ENCODE data around the gene NR5A1.

- TF ChIP-seq, protein P1, sequence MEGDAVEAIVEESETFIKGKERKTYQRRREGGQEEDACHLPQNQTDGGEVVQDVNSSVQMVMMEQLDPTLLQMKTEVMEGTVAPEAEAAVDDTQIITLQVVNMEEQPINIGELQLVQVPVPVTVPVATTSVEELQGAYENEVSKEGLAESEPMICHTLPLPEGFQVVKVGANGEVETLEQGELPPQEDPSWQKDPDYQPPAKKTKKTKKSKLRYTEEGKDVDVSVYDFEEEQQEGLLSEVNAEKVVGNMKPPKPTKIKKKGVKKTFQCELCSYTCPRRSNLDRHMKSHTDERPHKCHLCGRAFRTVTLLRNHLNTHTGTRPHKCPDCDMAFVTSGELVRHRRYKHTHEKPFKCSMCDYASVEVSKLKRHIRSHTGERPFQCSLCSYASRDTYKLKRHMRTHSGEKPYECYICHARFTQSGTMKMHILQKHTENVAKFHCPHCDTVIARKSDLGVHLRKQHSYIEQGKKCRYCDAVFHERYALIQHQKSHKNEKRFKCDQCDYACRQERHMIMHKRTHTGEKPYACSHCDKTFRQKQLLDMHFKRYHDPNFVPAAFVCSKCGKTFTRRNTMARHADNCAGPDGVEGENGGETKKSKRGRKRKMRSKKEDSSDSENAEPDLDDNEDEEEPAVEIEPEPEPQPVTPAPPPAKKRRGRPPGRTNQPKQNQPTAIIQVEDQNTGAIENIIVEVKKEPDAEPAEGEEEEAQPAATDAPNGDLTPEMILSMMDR (conservative IDR thresholded peaks at IDR 0.05; ENCODE audit: low read depth in 2 of 2), result no peak
- TF ChIP-seq EZH2 (IDR thresholded peaks at IDR 0.05; ENCODE audit: low read depth, unreplicated experiment) (no peak), EZH2phosphoT487 (IDR thresholded peaks at IDR 0.05; ENCODE audit: unreplicated experiment) (no peak), POLR2AphosphoS5 (IDR thresholded peaks at IDR 0.05; ENCODE audit: low read depth) (no peak), CREB1 (CRISPR knock-in tag; IDR thresholded peaks at IDR 0.05; ENCODE audit: low read depth) (no peak), JUNB (IDR thresholded peaks at IDR 0.05; ENCODE audit: unreplicated experiment) (no peak), ETS1 (IDR thresholded peaks at IDR 0.05) (no peak), ZNF114 (CRISPR knock-in tag; IDR thresholded peaks at IDR 0.05) (no peak), NANOG (IDR thresholded peaks at IDR 0.05; ENCODE audit: borderline replicate concordance) (no peak), STAT1 (IDR thresholded peaks at IDR 0.05; ENCODE audit: unreplicated experiment) (no peak), ZNF331 (CRISPR knock-in tag; IDR thresholded peaks at IDR 0.05; ENCODE audit: low read depth) (no peak)
- TF ChIP-seq, protein P2, sequence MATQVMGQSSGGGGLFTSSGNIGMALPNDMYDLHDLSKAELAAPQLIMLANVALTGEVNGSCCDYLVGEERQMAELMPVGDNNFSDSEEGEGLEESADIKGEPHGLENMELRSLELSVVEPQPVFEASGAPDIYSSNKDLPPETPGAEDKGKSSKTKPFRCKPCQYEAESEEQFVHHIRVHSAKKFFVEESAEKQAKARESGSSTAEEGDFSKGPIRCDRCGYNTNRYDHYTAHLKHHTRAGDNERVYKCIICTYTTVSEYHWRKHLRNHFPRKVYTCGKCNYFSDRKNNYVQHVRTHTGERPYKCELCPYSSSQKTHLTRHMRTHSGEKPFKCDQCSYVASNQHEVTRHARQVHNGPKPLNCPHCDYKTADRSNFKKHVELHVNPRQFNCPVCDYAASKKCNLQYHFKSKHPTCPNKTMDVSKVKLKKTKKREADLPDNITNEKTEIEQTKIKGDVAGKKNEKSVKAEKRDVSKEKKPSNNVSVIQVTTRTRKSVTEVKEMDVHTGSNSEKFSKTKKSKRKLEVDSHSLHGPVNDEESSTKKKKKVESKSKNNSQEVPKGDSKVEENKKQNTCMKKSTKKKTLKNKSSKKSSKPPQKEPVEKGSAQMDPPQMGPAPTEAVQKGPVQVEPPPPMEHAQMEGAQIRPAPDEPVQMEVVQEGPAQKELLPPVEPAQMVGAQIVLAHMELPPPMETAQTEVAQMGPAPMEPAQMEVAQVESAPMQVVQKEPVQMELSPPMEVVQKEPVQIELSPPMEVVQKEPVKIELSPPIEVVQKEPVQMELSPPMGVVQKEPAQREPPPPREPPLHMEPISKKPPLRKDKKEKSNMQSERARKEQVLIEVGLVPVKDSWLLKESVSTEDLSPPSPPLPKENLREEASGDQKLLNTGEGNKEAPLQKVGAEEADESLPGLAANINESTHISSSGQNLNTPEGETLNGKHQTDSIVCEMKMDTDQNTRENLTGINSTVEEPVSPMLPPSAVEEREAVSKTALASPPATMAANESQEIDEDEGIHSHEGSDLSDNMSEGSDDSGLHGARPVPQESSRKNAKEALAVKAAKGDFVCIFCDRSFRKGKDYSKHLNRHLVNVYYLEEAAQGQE (IDR thresholded peaks at IDR 0.05; ENCODE audit: unreplicated experiment), result no peak
- TF ChIP-seq, protein P3, sequence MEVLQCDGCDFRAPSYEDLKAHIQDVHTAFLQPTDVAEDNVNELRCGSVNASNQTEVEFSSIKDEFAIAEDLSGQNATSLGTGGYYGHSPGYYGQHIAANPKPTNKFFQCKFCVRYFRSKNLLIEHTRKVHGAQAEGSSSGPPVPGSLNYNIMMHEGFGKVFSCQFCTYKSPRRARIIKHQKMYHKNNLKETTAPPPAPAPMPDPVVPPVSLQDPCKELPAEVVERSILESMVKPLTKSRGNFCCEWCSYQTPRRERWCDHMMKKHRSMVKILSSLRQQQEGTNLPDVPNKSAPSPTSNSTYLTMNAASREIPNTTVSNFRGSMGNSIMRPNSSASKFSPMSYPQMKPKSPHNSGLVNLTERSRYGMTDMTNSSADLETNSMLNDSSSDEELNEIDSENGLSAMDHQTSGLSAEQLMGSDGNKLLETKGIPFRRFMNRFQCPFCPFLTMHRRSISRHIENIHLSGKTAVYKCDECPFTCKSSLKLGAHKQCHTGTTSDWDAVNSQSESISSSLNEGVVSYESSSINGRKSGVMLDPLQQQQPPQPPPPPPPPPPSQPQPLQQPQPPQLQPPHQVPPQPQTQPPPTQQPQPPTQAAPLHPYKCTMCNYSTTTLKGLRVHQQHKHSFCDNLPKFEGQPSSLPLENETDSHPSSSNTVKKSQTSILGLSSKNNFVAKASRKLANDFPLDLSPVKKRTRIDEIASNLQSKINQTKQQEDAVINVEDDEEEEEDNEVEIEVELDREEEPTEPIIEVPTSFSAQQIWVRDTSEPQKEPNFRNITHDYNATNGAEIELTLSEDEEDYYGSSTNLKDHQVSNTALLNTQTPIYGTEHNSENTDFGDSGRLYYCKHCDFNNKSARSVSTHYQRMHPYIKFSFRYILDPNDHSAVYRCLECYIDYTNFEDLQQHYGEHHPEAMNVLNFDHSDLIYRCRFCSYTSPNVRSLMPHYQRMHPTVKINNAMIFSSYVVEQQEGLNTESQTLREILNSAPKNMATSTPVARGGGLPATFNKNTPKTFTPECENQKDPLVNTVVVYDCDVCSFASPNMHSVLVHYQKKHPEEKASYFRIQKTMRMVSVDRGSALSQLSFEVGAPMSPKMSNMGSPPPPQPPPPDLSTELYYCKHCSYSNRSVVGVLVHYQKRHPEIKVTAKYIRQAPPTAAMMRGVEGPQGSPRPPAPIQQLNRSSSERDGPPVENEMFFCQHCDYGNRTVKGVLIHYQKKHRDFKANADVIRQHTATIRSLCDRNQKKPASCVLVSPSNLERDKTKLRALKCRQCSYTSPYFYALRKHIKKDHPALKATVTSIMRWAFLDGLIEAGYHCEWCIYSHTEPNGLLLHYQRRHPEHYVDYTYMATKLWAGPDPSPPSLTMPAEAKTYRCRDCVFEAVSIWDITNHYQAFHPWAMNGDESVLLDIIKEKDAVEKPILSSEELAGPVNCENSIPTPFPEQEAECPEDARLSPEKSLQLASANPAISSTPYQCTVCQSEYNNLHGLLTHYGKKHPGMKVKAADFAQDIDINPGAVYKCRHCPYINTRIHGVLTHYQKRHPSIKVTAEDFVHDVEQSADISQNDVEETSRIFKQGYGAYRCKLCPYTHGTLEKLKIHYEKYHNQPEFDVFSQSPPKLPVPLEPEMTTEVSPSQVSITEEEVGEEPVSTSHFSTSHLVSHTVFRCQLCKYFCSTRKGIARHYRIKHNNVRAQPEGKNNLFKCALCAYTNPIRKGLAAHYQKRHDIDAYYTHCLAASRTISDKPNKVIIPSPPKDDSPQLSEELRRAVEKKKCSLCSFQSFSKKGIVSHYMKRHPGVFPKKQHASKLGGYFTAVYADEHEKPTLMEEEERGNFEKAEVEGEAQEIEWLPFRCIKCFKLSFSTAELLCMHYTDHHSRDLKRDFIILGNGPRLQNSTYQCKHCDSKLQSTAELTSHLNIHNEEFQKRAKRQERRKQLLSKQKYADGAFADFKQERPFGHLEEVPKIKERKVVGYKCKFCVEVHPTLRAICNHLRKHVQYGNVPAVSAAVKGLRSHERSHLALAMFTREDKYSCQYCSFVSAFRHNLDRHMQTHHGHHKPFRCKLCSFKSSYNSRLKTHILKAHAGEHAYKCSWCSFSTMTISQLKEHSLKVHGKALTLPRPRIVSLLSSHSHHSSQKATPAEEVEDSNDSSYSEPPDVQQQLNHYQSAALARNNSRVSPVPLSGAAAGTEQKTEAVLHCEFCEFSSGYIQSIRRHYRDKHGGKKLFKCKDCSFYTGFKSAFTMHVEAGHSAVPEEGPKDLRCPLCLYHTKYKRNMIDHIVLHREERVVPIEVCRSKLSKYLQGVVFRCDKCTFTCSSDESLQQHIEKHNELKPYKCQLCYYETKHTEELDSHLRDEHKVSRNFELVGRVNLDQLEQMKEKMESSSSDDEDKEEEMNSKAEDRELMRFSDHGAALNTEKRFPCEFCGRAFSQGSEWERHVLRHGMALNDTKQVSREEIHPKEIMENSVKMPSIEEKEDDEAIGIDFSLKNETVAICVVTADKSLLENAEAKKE (CRISPR knock-in tag; IDR thresholded peaks at IDR 0.05), result no peak
Measured at GRCh38 chr9:124511891-124512805, 4.9 kb upstream of the NR5A1 start.

All from GM23338 (cell line).